GM21515 (cell line): ENCODE measurements around the gene MICAL2.

Experiments
- ATAC-seq: cut with Tn5 transposase; IDR thresholded peaks from one replicate; pipeline ENCODE4 v1.9.1; 2021; ENCODE audit not compliant: unreplicated experiment

Gene MICAL2

GRCh38 chr11:12240677-12241076, 130.3 kb downstream of the MICAL2 start:
- no peak for ATAC-seq

GRCh38 chr11:12241401-12241800, 131.0 kb downstream of the MICAL2 start:
- ATAC-seq = no peak

GRCh38 chr11:12241971-12242672, 131.7 kb downstream of the MICAL2 start:
- no peak for ATAC-seq

GRCh38 chr11:12242966-12243365, 132.6 kb downstream of the MICAL2 start:
- ATAC-seq = no peak

GRCh38 chr11:12243486-12243885, 133.1 kb downstream of the MICAL2 start:
- no peak for ATAC-seq

GRCh38 chr11:12243911-12244550, 133.6 kb downstream of the MICAL2 start:
- ATAC-seq = no peak

- no peak for ATAC-seq
Measured at GRCh38 chr11:12245091-12245490, 134.7 kb downstream of the MICAL2 start.

- no peak for ATAC-seq
Measured at GRCh38 chr11:12245549-12246016, 135.2 kb downstream of the MICAL2 start.

GRCh38 chr11:12246147-12246546, 135.8 kb downstream of the MICAL2 start:
- no peak for ATAC-seq

GRCh38 chr11:12246989-12247388, 136.6 kb downstream of the MICAL2 start:
- no peak for ATAC-seq

GRCh38 chr11:12247543-12248254, 137.3 kb downstream of the MICAL2 start:
- ATAC-seq = no peak

GRCh38 chr11:12248330-12248729, 137.9 kb downstream of the MICAL2 start:
- ATAC-seq = no peak

GRCh38 chr11:12249590-12250260, 139.3 kb downstream of the MICAL2 start:
- no peak for ATAC-seq

- no peak for ATAC-seq
Measured at GRCh38 chr11:12251666-12252560, 141.5 kb downstream of the MICAL2 start.

GRCh38 chr11:12253843-12254281, 143.5 kb downstream of the MICAL2 start:
- no peak for ATAC-seq

GRCh38 chr11:12258451-12258850, 148.1 kb downstream of the MICAL2 start:
- no peak for ATAC-seq

- ATAC-seq = no peak
Measured at GRCh38 chr11:12259956-12260355, 149.6 kb downstream of the MICAL2 start.

- no peak for ATAC-seq
Measured at GRCh38 chr11:12260731-12261521, 150.5 kb downstream of the MICAL2 start.

- no peak for ATAC-seq
Measured at GRCh38 chr11:12261551-12261950, 151.2 kb downstream of the MICAL2 start.
